ENCODE measurements around the gene SMC3.

GRCh38 chr10:110636932-110637557 is 69.5 kb downstream of the SMC3 start:
- TF ChIP-seq PRMT3 (CRISPR knock-in tag; IDR thresholded peaks at IDR 0.05; ENCODE audit: borderline replicate concordance, low read depth) (no peak), RBM22 (optimal IDR thresholded peaks at IDR 0.05; ENCODE audit: low read length) (no peak), HHEX (CRISPR knock-in tag; IDR thresholded peaks at IDR 0.05) (no peak), PAX8 (CRISPR knock-in tag; IDR thresholded peaks at IDR 0.05; ENCODE audit: borderline replicate concordance) (no peak), PREB (CRISPR knock-in tag; IDR thresholded peaks at IDR 0.05) (no peak)
